ENCODE data around the gene CAPN7. TPM values are rescaled to one million over a fixed set of nuclear protein-coding genes. Genes with fewer than 3 reads are reported as not detected.

Gene CAPN7
- total RNA-seq, 4 donors from 2014 or later, result 37.5 to 88.4 (median 59.5) TPM

DNA sequence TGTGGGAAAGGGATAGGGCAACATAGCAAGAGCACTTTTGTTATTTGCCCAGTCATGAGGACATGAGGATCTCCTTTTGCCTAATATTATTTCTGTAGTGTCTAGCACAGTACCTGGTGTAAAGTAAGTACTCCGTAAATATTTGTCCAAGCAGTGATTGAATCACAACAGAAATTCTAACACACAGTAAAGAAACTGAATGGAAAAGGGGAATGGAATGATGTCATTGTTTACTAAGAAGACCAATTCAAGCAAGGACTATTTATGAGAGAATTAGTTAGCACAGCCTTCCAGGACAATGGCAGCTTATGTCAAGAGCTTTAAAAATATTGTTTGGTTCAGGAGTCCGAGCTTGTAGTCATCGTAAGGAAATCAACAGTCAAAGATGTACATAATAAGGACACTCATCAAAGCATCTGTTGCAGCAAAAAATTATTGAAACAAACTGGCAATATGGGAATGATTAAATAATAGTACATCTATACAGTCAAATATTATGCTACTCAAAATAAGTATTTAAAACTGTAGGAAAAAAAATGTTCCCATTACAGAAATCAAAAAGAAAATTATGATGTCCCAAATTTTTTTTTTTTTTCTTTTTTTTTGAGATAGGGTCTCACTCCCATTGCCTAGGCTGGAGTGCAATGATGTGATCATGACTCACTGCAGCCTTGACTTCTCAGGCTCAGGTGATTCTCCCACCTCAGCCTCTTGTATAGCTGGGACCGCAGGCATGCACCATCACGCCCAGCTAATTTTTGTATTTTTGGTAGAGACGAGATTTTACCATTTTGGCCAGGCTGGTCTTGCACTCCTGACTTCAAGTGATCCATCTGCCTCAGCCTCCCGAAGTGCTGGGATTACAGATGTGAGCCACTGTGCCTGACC lies 17.9 kb downstream of the CAPN7 start:
- TF ChIP-seq, protein P1, sequence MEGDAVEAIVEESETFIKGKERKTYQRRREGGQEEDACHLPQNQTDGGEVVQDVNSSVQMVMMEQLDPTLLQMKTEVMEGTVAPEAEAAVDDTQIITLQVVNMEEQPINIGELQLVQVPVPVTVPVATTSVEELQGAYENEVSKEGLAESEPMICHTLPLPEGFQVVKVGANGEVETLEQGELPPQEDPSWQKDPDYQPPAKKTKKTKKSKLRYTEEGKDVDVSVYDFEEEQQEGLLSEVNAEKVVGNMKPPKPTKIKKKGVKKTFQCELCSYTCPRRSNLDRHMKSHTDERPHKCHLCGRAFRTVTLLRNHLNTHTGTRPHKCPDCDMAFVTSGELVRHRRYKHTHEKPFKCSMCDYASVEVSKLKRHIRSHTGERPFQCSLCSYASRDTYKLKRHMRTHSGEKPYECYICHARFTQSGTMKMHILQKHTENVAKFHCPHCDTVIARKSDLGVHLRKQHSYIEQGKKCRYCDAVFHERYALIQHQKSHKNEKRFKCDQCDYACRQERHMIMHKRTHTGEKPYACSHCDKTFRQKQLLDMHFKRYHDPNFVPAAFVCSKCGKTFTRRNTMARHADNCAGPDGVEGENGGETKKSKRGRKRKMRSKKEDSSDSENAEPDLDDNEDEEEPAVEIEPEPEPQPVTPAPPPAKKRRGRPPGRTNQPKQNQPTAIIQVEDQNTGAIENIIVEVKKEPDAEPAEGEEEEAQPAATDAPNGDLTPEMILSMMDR (IDR thresholded peaks at IDR 0.05), result no peak
- TF ChIP-seq EP300 (IDR thresholded peaks at IDR 0.05), result no peak
- no peak for TF ChIP-seq POLR2A (IDR thresholded peaks at IDR 0.05)
- TF ChIP-seq POLR2AphosphoS5 (IDR thresholded peaks at IDR 0.05), result no peak
- H3K9me3 ChIP-seq, result no peaks in the 10 kb centered on the region
- H3K27me3 ChIP-seq, result no peaks in the 10 kb centered on the region
- WGBS, 2 donors (ENCODE audit: low coverage in 1 of 2), result 48 to 72% methylated on average over 4 to 7 of the region's 7 CpGs
- ATAC-seq, result no peak
- H3K36me3 ChIP-seq, result peaks cover 6 to 88% of the 10 kb centered on the region in 2 donors
- H3K4me3 ChIP-seq, result no peak overlapping the region
- H3K4me1 ChIP-seq, result peaks cover 0 to 34% (median 3%) of the 10 kb centered on the region in 3 donors
- no peak overlapping the region for H3K27ac ChIP-seq

DNA sequence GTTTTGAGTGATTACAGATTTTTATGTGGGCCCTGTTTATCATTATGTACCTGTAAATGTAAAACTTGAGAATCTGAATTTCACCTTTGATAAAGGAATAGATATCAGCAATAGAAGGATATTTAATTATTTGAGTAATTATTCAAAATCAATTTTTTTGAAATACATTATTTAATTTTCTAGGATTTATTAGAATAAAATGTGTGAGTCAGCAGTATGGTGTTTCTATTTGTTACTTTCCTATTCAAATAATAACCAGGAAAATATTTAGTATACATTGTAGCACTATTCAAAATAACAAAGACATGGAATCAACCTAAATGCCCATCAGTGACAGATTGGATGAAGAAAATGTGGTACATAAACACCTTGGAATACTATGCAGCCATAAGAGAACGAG lies 22.1 kb downstream of the CAPN7 start:
- Histone ChIP-seq H3K4me3 (no peak overlapping the region), H3K9me3 (no peaks in the 10 kb centered on the region), H3K4me1 (peaks cover 0 to 21% (median 2%) of the 10 kb centered on the region in 3 donors), H3K27me3 (no peaks in the 10 kb centered on the region), H3K36me3 (peaks cover 8 to 88% of the 10 kb centered on the region in 2 donors), H3K27ac (no peak overlapping the region)
- no peak for TF ChIP-seq EP300 (IDR thresholded peaks at IDR 0.05)
- no peak for TF ChIP-seq POLR2A (IDR thresholded peaks at IDR 0.05)
- TF ChIP-seq, protein P1 (IDR thresholded peaks at IDR 0.05), result no peak
- ATAC-seq, result no peak
- WGBS, 2 donors (ENCODE audit: low coverage in 1 of 2), result 79 to 88% methylated on average over 1 of the region's 1 CpG

DNA sequence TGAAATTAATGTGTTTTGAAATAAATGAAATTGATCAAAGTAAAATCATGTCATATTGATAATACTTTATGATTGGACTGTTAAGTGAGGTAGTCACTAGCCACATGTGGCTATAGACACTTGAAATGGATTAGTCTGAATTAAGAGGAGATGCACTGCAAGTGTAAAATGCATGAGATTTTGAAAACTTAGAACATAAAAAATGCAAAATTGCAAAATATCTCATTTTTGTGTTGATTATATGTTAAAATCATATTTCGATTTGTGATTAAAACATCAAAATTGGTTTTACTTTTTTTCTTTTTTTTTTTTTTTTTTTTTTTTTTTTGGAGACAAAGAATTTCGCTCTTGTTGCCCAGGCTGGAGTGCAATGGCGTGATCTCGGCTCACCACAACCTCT lies 23.2 kb downstream of the CAPN7 start:
- Histone ChIP-seq H3K36me3 (peaks cover 9 to 90% of the 10 kb centered on the region in 2 donors), H3K4me3 (no peak overlapping the region), H3K4me1 (peaks cover 0 to 13% (median 2%) of the 10 kb centered on the region in 3 donors), H3K27ac (no peak overlapping the region), H3K9me3 (no peaks in the 10 kb centered on the region), H3K27me3 (no peaks in the 10 kb centered on the region)
- WGBS, 2 donors (ENCODE audit: low coverage in 1 of 2), result 83 to 93% methylated on average over 4 of the region's 4 CpGs
- no peak for ATAC-seq
- no peak for TF ChIP-seq EP300 (IDR thresholded peaks at IDR 0.05)
- TF ChIP-seq POLR2AphosphoS5 (IDR thresholded peaks at IDR 0.05), result no peak
- TF ChIP-seq, protein P1 (IDR thresholded peaks at IDR 0.05), result no peak
- TF ChIP-seq POLR2A (IDR thresholded peaks at IDR 0.05), result no peak

DNA sequence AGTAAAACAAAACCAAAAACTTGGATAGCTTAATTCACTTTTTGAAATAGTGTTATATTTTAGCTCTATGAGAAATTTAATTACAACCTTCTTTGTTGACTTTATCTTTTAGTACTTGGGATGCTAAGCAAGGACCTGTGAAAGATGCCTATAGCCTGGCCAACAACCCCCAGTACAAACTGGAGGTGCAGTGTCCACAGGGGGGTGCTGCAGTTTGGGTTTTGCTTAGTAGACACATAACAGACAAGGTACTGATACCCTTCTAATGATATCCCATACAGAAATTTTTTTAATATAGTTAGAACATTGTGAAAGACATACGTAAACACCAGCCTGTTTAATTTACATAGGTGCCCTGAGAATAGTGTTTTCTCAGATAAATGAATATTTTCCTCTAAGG lies 35.3 kb downstream of the CAPN7 start:
- H3K4me1 ChIP-seq, result no peaks in the 10 kb centered on the region
- H3K27ac ChIP-seq, result no peak overlapping the region
- no peak for ATAC-seq
- no peaks in the 10 kb centered on the region for H3K27me3 ChIP-seq
- no peak for TF ChIP-seq EP300 (IDR thresholded peaks at IDR 0.05)
- TF ChIP-seq, protein P1 (IDR thresholded peaks at IDR 0.05), result peak in 1 of 4 experiments; percentile 12
- H3K36me3 ChIP-seq, result peaks cover 0 to 96% of the 10 kb centered on the region in 2 donors
- WGBS, 2 donors (ENCODE audit: low coverage in 1 of 2), result 85 to 100% methylated on average over 1 of the region's 1 CpG
- no peak overlapping the region for H3K4me3 ChIP-seq
- H3K9me3 ChIP-seq, result no peaks in the 10 kb centered on the region

Measured in gastroesophageal sphincter (tissue), 4 donors.